HG03520 (cell line): ENCODE data around the gene PRKACB.

ENCODE experiments used
- ATAC-seq: cut with Tn5 transposase; IDR thresholded peaks from one replicate; pipeline ENCODE4 v1.9.1; 2021; ENCODE audit warnings: mild to moderate bottlenecking, moderate library complexity; ENCODE audit not compliant: unreplicated experiment

Gene PRKACB

DNA sequence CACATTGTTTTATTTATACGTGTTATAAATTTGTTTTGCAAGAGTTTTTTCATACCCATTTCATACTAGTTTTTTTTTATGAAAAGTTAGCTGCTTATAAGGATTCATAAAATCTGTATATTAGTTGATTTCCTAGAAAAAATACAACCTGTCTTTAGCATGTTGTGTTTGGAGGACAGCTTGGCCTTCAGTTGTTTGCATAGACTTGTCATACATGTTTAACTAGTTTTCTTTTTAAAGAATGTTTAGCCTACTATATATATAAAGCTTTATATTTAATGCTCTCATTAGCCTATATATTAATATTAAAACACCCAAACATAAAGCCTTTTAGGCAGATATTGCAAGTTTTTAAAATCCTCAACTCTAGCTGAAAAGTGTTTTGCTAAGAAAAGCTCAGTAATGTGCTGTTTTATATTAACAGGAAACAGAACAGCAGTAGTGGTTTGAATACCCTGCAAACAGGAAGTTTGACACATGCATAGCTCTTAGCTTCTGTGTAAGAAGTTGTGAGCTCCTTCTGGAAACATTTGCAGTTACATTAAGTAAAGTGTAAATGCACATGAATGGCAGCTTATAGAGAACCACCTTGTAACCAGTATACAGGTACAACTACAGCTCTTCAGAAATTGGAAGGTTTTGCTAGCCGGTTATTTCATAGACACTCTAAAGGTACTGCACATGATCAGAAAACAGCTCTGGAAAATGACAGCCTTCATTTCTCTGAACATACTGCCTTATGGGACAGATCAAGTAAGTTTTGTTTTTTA is at the start of gene PRKACB:
TSS of gene PRKACB (plus strand) at position 476 of the 770 bp plus-strand sequence. CDS start at position 567, 91 bp downstream.
- peak; percentile 92 for ATAC-seq

DNA sequence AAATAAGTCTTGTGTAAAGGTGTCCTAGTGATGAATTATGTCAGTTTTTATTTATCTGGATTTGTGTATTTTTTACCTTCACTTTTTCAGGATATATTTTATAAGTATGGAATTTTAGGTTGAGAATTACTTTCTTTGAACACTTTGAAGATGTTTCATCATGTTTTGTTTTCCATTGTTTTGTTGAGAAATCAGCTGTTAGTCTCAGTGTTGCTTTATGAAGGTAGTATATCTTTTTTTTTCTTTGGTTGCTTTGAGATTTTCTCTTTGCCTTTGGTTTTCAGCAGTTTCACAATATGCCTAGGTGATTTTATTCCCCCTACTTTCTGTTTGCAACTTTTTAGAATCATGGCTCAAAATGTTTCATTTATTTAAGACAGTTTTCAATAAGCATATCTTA is 48.8 kb upstream of the PRKACB start:
- ATAC-seq, result no peak

DNA sequence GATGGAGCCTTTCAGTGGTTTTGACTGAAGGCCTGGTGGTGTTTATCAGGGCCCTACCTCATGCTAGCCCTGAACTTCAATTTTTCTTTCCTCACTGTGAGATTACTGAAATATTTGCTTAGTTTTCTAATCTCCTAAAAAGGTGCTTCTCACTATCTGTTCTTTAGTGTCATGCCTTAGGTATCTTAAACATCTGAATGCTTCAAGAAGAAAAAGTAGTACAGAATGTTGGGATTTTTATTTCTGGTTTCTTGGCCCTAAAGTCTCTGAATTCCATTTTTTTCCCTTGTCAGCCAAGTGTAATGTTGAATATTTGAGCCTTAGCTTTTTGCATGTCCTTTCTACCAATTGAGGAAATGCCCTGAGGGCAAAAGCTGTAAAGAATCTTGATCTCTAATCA is 47.9 kb upstream of the PRKACB start:
- ATAC-seq, result no peak

DNA sequence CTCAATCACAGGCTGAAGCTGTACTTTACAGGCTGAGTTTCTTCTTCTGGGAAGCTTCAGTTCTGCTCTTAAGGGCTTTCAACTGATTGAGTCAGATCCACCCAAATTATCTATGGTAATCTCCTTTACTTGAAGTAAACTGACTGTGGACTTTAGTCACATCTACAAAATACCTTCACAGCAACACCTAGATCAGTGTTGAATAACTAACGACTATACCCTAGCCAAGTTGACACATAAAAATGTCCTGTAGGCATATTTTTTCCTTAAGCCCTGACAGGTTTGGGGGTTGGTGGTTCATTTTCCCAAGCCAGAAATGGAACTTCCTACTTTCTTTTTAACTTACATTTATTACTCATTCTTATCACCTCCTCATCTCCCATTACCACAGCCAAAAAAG is 42.9 kb upstream of the PRKACB start:
- no peak for ATAC-seq

DNA sequence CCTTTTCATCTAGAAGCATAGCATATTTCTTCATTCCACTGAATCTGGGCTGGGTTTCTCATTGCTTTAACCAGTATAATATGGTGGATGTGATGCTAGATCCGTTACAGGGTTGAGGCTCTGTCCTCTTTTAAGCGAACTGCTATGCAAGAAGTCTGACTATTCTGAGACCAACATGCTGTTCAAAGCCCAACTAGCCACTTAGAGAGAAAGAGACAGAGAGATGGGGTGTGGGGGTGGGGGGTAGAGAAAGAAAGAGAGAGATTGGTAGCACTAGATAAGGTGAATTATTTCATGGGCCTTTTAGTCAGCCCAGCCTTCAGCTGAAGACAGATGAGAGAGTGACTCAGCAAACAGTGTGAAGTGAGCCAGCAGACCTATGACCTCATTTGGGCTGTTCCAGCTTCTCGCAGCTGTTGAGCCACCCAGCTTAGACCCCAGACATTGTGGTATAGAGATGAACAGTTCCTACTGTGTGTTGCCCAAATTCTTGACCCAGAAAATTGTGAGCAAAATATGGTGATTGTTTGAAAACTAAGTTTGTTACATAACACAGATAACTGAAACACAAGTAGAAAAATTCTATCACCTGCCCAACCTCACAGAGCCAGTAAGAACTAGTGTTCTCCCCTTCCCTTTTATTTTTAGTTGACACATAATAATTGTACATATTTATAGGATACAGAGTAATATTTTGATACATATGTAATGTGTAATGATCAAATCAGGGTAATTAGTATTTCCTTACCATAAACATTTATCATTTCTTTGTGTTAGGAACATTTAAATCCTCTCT is 40.7 kb upstream of the PRKACB start:
- peak; percentile 72 for ATAC-seq

DNA sequence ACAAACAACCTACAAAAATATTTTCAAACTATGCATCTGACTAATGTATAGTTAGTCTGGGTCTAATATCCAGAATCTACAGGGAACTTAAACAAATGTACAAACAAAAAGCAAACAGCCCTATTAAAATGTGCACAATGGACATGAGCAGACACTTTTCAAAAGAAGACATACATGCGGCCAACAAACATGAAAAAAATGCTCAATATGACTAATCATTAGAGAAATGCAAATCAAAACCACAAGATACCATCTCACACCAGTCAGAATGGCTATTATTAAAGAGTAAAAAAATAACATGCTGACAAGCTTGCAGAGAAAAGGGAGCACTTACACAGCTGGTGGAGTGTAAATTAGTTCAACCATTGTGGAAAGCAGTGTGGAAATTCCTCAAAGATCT is 36.5 kb upstream of the PRKACB start:
- ATAC-seq, result peak; percentile 62

DNA sequence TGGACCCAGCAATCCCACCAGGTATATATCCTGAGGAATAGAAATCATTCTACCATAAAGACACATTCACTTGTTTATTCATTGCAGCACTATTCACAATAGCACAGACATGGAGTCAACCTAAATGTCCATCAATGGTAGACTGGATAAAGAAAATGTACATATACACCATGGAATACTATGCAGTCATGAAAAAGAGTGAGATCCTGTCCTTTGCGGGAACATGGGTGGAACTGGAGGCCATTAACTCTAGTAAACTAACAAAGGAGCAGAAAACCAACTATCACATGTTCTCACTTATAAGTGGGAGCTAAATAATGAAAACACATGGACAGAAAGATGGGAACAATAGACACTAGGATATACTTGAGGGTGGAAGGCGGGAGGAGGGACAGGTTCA is 36.1 kb upstream of the PRKACB start:
- ATAC-seq, result no peak

DNA sequence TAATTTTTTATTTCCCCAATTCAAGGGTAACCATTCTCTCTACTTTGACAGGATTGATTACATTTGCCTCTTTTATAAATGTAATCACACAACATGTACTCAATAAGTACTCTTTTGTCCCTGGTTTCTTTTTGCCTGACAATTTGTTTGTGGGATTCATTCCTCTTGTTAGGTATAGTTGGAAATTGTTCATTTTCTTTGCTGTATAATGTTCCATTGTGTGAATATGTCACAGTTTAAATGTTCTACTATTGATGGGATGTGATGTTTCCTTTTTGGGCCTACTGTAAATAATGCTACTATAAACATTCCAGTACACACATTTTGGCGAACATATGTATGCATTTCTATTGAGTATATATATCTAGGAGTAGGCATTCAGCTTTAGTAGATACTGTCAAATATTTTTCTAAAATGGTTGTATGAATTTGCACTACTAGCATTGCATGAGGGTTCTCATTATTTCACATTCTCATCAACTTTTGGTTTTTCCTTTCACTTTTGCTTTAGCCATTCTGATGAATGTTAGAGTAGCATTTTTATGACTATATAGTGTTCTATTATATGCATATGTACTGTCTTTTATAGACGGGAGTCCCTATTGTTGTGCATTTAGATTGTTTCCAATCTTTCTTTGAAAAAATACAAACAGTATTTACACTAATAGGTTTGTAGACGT is 35.0 kb upstream of the PRKACB start:
- no peak for ATAC-seq

DNA sequence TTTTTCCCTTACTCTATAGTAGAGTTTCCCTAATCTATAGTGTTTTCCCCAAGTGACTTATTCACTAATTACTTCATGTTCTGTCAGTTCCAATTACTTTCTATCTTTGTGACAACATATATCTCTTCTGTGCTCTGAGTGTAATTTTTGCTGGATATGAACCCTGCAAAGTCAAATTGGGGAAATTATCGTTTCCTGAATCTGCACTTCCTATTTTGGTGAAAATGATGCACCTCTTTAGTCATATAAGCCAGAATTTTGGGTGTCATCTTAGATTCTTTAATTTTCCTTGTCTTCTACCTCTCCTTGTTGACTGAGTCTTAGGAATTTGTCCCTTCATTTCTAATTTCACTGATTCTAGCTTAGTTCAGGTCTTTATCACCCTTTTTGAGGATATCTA is 33.4 kb upstream of the PRKACB start:
- ATAC-seq, result no peak

DNA sequence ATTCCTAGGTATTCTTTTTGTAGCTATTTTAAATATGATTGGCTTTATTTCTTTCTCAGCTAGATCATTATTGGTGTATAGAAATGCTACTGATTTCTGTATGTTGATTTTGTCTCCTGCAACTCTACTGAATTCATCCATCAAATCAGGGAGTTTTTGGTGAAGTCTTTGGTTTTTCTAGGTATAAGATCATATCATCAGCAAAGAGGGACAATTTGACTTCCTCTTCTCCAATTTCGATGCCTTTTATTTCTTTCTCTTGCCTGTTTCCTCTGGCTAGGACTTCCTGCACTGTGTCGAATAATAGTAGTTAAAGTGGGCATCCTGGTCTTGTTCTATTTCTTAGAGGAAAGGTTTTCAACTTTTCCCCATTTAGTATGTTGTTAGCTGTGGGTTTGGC is 27.5 kb upstream of the PRKACB start:
- no peak for ATAC-seq

DNA sequence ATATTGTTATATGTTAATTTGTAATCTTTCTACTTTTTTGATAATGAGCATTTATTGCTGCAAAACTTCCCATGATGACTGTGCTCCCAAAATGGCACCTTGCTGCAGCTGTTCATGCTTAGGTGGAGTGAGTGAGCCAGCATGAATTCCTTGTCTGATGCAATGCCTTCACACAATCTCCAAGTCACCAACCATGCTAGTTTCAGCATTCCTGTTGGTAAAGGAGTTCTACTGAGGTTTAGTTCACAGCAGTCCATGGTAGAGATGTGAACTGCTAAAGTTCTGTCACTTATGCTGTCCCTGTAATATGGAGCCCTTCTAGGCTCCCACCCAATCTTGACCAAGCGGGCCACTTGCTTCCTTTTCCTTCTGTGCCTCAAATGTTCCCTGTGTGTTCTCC is 26.2 kb upstream of the PRKACB start:
- ATAC-seq, result no peak

DNA sequence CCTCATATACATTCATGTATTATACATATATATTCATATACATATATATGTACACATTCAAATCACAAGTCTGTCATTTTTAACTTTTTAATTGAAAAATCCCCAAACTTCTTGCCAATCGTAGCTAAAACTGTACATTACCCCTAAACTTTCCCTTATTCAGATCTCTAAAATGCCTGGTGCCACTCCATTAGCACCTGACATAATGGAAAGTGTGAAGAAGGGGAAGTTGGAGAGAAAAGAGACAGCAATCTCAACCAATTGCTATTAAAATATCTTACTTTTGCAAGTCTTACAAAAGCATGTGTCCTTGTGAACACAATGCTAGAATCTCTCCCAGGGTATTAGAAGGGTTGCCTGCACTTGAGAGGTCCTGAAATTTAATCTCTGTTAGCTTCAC is 22.7 kb upstream of the PRKACB start:
- ATAC-seq, result no peak

DNA sequence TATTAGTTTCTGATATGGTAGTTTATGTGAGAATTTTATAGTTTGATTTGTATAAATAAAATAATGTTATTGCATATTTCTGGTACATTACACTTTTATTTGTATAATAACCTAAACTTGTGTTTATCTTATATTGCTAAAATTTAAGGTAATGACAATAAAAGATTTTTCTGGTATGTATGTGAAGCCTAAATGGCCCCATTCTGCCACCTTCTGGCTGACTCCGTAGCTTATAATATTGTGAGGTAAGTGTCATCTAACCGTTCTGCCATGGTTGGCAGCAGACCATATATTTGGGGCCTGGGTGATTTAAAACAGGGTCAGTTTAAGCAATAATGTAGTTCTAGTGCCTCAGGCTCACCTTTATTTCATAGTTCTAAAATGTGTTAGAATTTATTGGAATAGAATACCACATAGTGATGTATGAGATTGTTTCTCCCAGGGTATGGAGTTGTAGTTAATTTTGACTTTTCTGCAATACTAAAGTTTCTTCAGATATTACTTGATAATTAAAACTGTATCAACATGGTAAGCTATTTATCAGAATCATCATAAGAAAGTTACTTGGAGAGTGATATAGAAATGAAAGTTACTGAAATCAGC is 21.2 kb upstream of the PRKACB start:
- peak; percentile 69 for ATAC-seq

DNA sequence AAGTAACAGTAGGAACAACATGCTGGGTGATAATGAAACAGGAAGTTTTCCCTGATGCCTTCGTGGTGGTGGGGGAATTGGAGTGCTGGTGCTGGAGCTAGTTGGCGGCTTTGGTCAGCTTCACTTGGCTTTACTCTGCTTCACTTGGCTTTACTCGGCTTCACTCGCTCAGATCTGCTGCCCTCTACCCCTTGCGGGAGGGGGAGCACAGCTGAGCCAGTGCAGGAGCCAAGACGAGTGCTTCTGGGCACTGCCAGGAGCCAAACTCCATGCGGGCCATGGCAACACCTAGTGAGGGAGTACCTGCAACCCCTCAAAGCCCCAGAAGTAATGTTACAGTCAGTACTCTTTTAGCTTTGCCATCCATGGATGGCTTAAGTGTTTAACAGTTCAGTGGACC is 10.6 kb upstream of the PRKACB start:
- ATAC-seq, result no peak

DNA sequence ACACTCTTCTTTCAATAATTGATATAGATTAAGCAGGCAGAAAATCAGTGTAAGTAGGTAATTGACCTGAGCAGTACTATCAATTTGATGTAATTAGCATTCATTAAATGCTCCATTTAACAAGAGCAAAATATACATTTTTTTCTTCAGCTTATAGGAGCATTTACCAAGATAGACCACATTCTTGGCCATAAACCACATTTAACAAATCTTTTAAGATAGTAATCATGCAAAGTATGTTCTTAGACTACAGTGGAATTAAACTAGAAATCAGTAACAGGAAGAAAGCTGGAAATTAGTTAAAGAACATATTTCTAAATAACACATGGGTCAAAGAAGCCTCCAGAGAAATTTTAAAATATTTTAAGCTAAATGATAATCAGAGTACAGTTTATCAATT is 8.7 kb upstream of the PRKACB start:
- no peak for ATAC-seq

DNA sequence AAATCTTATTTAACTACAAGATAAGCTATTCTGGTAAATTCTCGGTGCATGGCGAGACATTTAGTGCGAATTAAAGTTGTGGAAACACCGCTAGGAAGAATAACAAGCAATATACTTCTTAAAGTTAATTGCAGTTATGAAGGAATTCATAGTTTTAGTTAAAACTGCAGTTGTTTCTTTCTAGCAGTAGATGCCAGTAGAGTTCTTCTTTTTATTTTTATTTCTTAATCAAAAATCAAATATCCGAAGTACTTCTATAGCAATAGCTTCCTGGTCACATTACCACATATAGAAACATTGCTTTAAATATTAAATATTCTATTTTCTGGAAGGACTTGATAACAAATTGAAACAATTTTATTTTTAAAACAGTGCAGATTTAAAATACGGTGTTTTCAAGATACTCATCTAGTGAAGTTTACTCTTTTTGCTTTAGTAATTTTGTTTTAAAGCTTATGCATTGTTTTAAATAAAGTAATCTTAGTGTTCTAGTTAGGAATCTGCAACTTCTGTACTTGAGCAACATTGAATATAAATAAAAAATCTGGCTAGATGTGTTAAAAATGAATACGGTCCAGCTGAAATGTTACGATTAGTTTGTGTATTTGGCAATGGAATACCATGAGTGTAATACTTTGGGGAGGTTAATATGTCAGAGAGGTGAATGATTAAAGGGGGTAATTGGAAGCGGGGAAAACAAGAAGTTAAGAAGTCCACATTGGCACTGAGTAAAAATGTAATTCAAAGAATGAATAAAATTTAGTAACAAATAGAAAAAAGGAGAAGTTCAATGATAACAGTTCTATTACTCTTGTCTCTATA is 2.7 kb upstream of the PRKACB start:
- ATAC-seq, result no peak

DNA sequence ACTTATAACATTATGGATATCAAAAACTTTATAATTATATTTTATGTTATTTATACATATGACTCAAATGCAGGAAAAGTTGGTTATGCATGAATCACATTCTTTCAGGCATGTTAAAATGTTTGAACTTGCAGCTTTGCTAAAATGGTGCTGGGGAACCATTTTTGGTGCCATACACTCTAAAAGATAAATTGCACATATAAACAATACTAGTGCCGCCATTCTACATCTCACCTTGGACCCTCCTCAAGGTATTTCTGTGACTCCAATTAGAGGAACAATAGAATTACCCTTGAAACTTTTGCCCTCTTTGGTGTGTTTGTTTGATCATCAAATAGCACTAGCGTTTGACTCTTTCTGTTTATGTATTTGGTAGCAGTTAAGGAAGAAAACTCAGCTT is 997 bp downstream of the PRKACB start:
- ATAC-seq, result no peak

DNA sequence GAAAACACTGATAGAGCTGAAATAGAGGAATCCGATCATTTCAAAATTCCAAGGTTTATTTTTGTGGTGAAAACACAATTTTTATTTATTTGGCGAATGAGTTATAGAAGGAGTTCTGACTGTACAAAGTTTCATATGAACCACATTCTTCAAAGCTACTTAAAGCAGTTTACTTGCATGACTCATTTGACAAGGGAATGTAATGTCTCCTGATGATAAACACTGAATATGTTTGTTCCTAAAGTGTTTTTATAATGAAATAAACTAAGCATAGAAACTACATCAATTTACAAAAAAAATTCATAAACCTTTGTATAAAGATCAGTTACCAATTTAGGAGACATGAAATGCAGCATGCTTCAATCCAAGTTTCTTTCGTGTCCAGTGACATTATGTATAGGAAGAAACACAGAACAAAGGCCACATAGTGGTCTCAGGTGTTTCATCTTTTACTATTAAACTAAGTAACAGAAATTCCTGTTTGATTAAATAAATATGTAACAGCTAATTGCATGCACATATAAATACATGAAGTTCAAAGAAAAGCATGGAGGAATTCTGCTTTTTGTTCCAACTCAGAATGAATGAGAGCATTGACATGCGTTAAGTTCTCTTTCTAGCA is 2.5 kb downstream of the PRKACB start:
- no peak for ATAC-seq

DNA sequence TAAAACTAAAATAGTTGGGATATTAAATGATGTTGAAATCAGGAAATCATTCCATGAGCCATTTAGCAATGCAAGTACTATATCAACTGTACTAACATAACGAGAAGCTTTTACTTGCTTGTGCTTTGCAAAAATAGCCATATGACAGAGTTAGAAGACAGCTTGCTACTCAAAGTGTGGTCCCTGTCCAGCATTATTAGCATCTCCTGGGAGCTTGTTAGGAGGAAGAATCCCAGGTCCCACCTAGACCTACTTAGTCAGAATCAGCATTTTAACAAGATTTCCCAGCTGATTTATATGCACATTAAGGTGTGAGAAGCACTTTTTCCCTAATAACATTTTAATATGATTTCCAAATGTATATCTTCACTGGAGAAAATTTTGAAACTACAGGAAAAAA is 4.7 kb downstream of the PRKACB start:
- ATAC-seq, result no peak

DNA sequence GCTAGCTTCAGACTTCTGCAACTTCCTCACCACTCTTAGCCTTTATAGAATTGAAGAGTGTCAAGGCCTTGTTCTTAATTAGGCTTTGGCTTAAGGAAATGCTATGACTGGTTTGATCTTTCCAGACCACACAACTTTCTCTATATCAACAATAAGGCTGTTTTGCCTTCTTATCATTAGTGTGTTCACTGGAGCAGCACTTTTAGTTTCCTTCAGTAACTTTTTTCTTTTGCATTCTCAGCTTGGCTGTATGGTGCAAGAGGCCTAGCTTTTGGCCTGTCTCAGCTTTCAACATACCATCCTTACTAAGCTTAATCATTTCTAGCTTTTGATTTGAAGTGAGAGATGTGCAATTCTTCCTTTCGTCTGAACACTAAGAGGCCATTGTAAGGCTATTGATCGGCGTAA is 8.6 kb downstream of the PRKACB start:
- peak; percentile 80 for ATAC-seq
